ENCODE data around the gene FBXL17.

The FBXL17 gene

GRCh38 chr5:107876906-107877305 lies 505.0 kb downstream of the FBXL17 start:
- H3K36me3 ChIP-seq (ENCODE audit: control insufficient read depth in 4 of 4, insufficient read depth in 4 of 4, low read length in 3 of 4) = no peaks in the 10 kb centered on the region
- CTCF ChIA-PET = no interaction called here
- H3K27ac ChIP-seq (ENCODE audit: insufficient read depth in 1 of 2, low read depth in 1 of 2, low read length in 2 of 2, poor library complexity in 1 of 2, severe bottlenecking in 2 of 2) = no peak overlapping the region
- POLR2A ChIA-PET = no interaction called here
- 97% methylated on average over 4 of the region's 6 CpGs for WGBS (ENCODE audit: insufficient coverage)
- DNase-seq = no peak
- no peak overlapping the region for H3K4me3 ChIP-seq (ENCODE audit: control insufficient read depth in 1 of 7, extremely low read depth in 1 of 7, insufficient read depth in 4 of 7, low read depth in 2 of 7, low read length in 6 of 7)
- no peaks in the 10 kb centered on the region for H3K4me1 ChIP-seq (ENCODE audit: control extremely low read depth in 1 of 4, control insufficient read depth in 4 of 4, insufficient read depth in 4 of 4, low read length in 3 of 4)
- H3K27me3 ChIP-seq (replicated peaks in 2 of 5; ENCODE audit: control insufficient read depth in 4 of 5, insufficient read depth in 5 of 5, low read length in 4 of 5) = no peaks in the 10 kb centered on the region
- no peaks in the 10 kb centered on the region for H3K9me3 ChIP-seq (ENCODE audit: control extremely low read depth in 1 of 5, control insufficient read depth in 4 of 5, insufficient read depth in 2 of 5, low read depth in 1 of 5, low read length in 4 of 5)

DNA sequence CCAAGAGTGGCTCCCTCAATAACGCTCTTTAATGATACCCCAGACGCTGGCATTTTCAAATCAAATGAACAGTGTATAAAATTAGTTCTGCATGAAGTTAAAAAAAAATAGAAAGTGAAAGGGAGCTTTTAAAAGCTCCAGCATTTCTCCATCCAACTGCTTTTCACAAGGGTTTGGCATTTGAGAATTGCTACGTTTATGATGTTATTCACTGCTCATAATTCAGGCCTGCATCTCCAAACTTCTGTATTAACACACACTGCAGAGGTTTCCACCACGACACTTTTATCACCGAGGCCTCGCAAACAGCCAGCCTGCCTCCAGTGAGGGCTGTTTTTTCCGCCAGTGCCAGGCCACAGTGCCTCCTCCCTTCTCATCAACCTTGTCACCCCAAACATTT lies 505.6 kb downstream of the FBXL17 start:
- H3K4me1 ChIP-seq (ENCODE audit: control extremely low read depth in 1 of 4, control insufficient read depth in 4 of 4, insufficient read depth in 4 of 4, low read length in 3 of 4) = no peaks in the 10 kb centered on the region
- WGBS (ENCODE audit: insufficient coverage) = 94% methylated on average over 5 of the region's 7 CpGs
- ChIA-PET CTCF (no interaction called here), POLR2A (no interaction called here)
- H3K36me3 ChIP-seq (ENCODE audit: control insufficient read depth in 4 of 4, insufficient read depth in 4 of 4, low read length in 3 of 4) = no peaks in the 10 kb centered on the region
- no peak for DNase-seq
- H3K27me3 ChIP-seq (replicated peaks in 2 of 5; ENCODE audit: control insufficient read depth in 4 of 5, insufficient read depth in 5 of 5, low read length in 4 of 5) = no peaks in the 10 kb centered on the region
- H3K9me3 ChIP-seq (ENCODE audit: control extremely low read depth in 1 of 5, control insufficient read depth in 4 of 5, insufficient read depth in 2 of 5, low read depth in 1 of 5, low read length in 4 of 5) = no peaks in the 10 kb centered on the region
- no peak overlapping the region for H3K27ac ChIP-seq (ENCODE audit: insufficient read depth in 1 of 2, low read depth in 1 of 2, low read length in 2 of 2, poor library complexity in 1 of 2, severe bottlenecking in 2 of 2)
- no peak overlapping the region for H3K4me3 ChIP-seq (ENCODE audit: control insufficient read depth in 1 of 7, extremely low read depth in 1 of 7, insufficient read depth in 4 of 7, low read depth in 2 of 7, low read length in 6 of 7)

- no peaks in the 10 kb centered on the region for H3K4me1 ChIP-seq (ENCODE audit: control extremely low read depth in 1 of 4, control insufficient read depth in 4 of 4, insufficient read depth in 4 of 4, low read length in 3 of 4)
- H3K9me3 ChIP-seq (ENCODE audit: control extremely low read depth in 1 of 5, control insufficient read depth in 4 of 5, insufficient read depth in 2 of 5, low read depth in 1 of 5, low read length in 4 of 5) = no peaks in the 10 kb centered on the region
- H3K4me3 ChIP-seq (ENCODE audit: control insufficient read depth in 1 of 7, extremely low read depth in 1 of 7, insufficient read depth in 4 of 7, low read depth in 2 of 7, low read length in 6 of 7) = no peak overlapping the region
- WGBS (ENCODE audit: insufficient coverage) = 89% methylated on average over 4 of the region's 9 CpGs
- CTCF ChIA-PET = no interaction called here
- H3K27ac ChIP-seq (ENCODE audit: insufficient read depth in 1 of 2, low read depth in 1 of 2, low read length in 2 of 2, poor library complexity in 1 of 2, severe bottlenecking in 2 of 2) = no peak overlapping the region
- H3K27me3 ChIP-seq (replicated peaks in 2 of 5; ENCODE audit: control insufficient read depth in 4 of 5, insufficient read depth in 5 of 5, low read length in 4 of 5) = no peaks in the 10 kb centered on the region
- POLR2A ChIA-PET = no interaction called here
- DNase-seq = no peak
- no peaks in the 10 kb centered on the region for H3K36me3 ChIP-seq (ENCODE audit: control insufficient read depth in 4 of 4, insufficient read depth in 4 of 4, low read length in 3 of 4)
Observed at GRCh38 chr5:107875833-107876232, 506.1 kb downstream of the FBXL17 start.

DNA sequence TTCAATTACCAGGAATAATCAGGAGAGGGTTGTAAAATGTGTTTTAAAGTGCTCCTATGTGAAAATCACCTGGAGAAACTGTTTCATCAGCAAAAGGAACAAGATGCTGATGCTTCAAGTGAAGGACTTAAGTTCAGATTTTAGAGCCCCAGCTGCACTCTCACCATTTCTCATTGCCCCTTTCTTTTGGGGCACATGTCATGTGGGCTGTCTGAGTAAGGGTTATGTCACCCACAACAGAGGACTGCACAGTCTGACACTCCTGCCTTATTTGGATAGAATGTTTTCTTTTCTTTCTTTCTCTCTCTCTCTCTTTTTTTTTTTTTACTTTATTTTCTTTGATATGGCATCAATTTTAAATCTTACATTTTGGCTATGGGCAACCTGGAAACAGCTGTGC lies 507.1 kb downstream of the FBXL17 start:
- Histone ChIP-seq H3K36me3 (ENCODE audit: control insufficient read depth in 4 of 4, insufficient read depth in 4 of 4, low read length in 3 of 4) (no peaks in the 10 kb centered on the region), H3K27ac (ENCODE audit: insufficient read depth in 1 of 2, low read depth in 1 of 2, low read length in 2 of 2, poor library complexity in 1 of 2, severe bottlenecking in 2 of 2) (no peak overlapping the region), H3K9me3 (ENCODE audit: control extremely low read depth in 1 of 5, control insufficient read depth in 4 of 5, insufficient read depth in 2 of 5, low read depth in 1 of 5, low read length in 4 of 5) (no peaks in the 10 kb centered on the region), H3K4me3 (ENCODE audit: control insufficient read depth in 1 of 7, extremely low read depth in 1 of 7, insufficient read depth in 4 of 7, low read depth in 2 of 7, low read length in 6 of 7) (no peak overlapping the region), H3K4me1 (ENCODE audit: control extremely low read depth in 1 of 4, control insufficient read depth in 4 of 4, insufficient read depth in 4 of 4, low read length in 3 of 4) (no peaks in the 10 kb centered on the region), H3K27me3 (replicated peaks in 2 of 5; ENCODE audit: control insufficient read depth in 4 of 5, insufficient read depth in 5 of 5, low read length in 4 of 5) (no peaks in the 10 kb centered on the region)
- no peak for DNase-seq
- POLR2A ChIA-PET = no interaction called here
- CTCF ChIA-PET = no interaction called here

DNA sequence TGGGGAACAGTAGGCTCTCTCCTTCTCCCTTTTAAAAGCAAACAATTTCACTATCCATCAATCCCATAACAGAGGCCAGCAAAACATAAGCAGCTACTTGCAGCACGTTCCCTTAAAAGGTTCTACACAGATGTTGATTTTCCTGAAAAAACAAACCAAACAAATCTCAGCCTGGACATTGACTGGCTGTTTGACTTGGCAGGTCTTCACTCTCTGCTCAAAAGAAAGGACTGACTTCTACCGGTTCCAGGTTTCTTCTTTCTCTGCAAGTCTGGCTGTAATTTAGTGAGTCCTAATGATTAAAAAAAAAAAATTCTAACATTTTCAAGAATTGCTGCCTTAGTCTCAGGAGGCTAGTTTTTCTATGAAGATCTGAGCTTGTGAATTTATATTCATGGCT lies 508.0 kb downstream of the FBXL17 start:
- H3K27me3 ChIP-seq (replicated peaks in 2 of 5; ENCODE audit: control insufficient read depth in 4 of 5, insufficient read depth in 5 of 5, low read length in 4 of 5) = no peaks in the 10 kb centered on the region
- H3K4me3 ChIP-seq (ENCODE audit: control insufficient read depth in 1 of 7, extremely low read depth in 1 of 7, insufficient read depth in 4 of 7, low read depth in 2 of 7, low read length in 6 of 7) = no peak overlapping the region
- H3K27ac ChIP-seq (ENCODE audit: insufficient read depth in 1 of 2, low read depth in 1 of 2, low read length in 2 of 2, poor library complexity in 1 of 2, severe bottlenecking in 2 of 2) = no peak overlapping the region
- no peaks in the 10 kb centered on the region for H3K36me3 ChIP-seq (ENCODE audit: control insufficient read depth in 4 of 4, insufficient read depth in 4 of 4, low read length in 3 of 4)
- no peak for DNase-seq
- H3K4me1 ChIP-seq (ENCODE audit: control extremely low read depth in 1 of 4, control insufficient read depth in 4 of 4, insufficient read depth in 4 of 4, low read length in 3 of 4) = no peaks in the 10 kb centered on the region
- ChIA-PET CTCF (no interaction called here), POLR2A (no interaction called here)
- H3K9me3 ChIP-seq (ENCODE audit: control extremely low read depth in 1 of 5, control insufficient read depth in 4 of 5, insufficient read depth in 2 of 5, low read depth in 1 of 5, low read length in 4 of 5) = no peaks in the 10 kb centered on the region
- WGBS (ENCODE audit: insufficient coverage) = 100% methylated on average over 1 of the region's 2 CpGs

- H3K9me3 ChIP-seq (ENCODE audit: control extremely low read depth in 1 of 5, control insufficient read depth in 4 of 5, insufficient read depth in 2 of 5, low read depth in 1 of 5, low read length in 4 of 5) = no peaks in the 10 kb centered on the region
- DNase-seq = no peak
- no peaks in the 10 kb centered on the region for H3K27me3 ChIP-seq (replicated peaks in 2 of 5; ENCODE audit: control insufficient read depth in 4 of 5, insufficient read depth in 5 of 5, low read length in 4 of 5)
- CTCF ChIA-PET = no interaction called here
- no peak overlapping the region for H3K4me3 ChIP-seq (ENCODE audit: control insufficient read depth in 1 of 7, extremely low read depth in 1 of 7, insufficient read depth in 4 of 7, low read depth in 2 of 7, low read length in 6 of 7)
- no peaks in the 10 kb centered on the region for H3K4me1 ChIP-seq (ENCODE audit: control extremely low read depth in 1 of 4, control insufficient read depth in 4 of 4, insufficient read depth in 4 of 4, low read length in 3 of 4)
- H3K36me3 ChIP-seq (ENCODE audit: control insufficient read depth in 4 of 4, insufficient read depth in 4 of 4, low read length in 3 of 4) = no peaks in the 10 kb centered on the region
- H3K27ac ChIP-seq (ENCODE audit: insufficient read depth in 1 of 2, low read depth in 1 of 2, low read length in 2 of 2, poor library complexity in 1 of 2, severe bottlenecking in 2 of 2) = no peak overlapping the region
- 100% methylated on average over 2 of the region's 3 CpGs for WGBS (ENCODE audit: insufficient coverage)
- POLR2A ChIA-PET = no interaction called here
Observed at GRCh38 chr5:107871023-107871422, 510.9 kb downstream of the FBXL17 start.

DNA sequence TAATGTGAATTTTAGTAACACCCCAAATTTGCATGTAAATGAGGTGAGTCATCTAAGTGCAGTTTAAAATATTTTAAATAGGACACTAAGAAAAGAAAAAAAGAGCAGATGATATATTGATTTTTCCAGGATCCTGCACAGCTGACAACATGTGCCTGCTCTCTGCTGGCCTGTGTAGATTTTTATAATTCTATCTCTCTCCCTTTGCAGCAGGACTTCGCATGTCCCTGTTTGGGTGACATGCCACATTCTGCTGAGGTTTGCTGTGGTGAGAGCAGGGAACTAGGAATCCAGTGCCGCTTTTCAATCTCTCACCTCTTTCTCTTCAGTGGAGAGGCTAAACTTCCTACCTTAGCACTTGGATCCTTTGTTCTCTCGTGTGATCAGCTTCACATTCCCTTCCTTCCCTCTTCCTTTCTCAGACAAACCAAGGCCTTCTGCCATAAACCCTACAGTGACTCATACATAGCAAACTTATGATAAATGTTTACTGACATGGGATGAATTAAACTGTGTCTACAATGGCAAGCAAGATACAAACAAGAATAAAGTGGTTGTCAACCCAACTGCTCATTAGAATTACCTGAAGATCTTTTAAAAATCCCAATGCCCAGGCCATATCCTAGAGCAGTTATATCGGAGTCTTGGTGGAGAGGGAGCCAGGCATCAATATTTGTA lies 512.3 kb downstream of the FBXL17 start:
- Histone ChIP-seq H3K4me1 (ENCODE audit: control extremely low read depth in 1 of 4, control insufficient read depth in 4 of 4, insufficient read depth in 4 of 4, low read length in 3 of 4) (no peaks in the 10 kb centered on the region), H3K36me3 (ENCODE audit: control insufficient read depth in 4 of 4, insufficient read depth in 4 of 4, low read length in 3 of 4) (no peaks in the 10 kb centered on the region), H3K27me3 (replicated peaks in 2 of 5; ENCODE audit: control insufficient read depth in 4 of 5, insufficient read depth in 5 of 5, low read length in 4 of 5) (no peaks in the 10 kb centered on the region), H3K27ac (ENCODE audit: insufficient read depth in 1 of 2, low read depth in 1 of 2, low read length in 2 of 2, poor library complexity in 1 of 2, severe bottlenecking in 2 of 2) (no peak overlapping the region), H3K4me3 (ENCODE audit: control insufficient read depth in 1 of 7, extremely low read depth in 1 of 7, insufficient read depth in 4 of 7, low read depth in 2 of 7, low read length in 6 of 7) (no peak overlapping the region), H3K9me3 (ENCODE audit: control extremely low read depth in 1 of 5, control insufficient read depth in 4 of 5, insufficient read depth in 2 of 5, low read depth in 1 of 5, low read length in 4 of 5) (no peaks in the 10 kb centered on the region)
- no peak for DNase-seq
- ChIA-PET CTCF (interaction anchor here (0.7 to 1.3 kb wide), 3 partner anchors 9 to 186 kb away, joined by 3 read pairs; no protein-coding TSS in a partner anchor), POLR2A (no interaction called here)
- WGBS (ENCODE audit: insufficient coverage) = 92% methylated on average over 3 of the region's 4 CpGs
